ENCODE measurements around the gene HOXA2. TPM values are rescaled to one million over a fixed set of nuclear protein-coding genes. Genes with fewer than 3 reads are reported as not detected.
A peak's percentile ranks its signal among the peaks of the same experiment; 100 is the strongest.

The HOXA2 gene
- total and polyA plus RNA-seq, 2 of the 13 experiments (the other 11 are each of a cell fraction or from before 2014, with no cell fraction given), result 0.22 to 0.29 TPM

DNA sequence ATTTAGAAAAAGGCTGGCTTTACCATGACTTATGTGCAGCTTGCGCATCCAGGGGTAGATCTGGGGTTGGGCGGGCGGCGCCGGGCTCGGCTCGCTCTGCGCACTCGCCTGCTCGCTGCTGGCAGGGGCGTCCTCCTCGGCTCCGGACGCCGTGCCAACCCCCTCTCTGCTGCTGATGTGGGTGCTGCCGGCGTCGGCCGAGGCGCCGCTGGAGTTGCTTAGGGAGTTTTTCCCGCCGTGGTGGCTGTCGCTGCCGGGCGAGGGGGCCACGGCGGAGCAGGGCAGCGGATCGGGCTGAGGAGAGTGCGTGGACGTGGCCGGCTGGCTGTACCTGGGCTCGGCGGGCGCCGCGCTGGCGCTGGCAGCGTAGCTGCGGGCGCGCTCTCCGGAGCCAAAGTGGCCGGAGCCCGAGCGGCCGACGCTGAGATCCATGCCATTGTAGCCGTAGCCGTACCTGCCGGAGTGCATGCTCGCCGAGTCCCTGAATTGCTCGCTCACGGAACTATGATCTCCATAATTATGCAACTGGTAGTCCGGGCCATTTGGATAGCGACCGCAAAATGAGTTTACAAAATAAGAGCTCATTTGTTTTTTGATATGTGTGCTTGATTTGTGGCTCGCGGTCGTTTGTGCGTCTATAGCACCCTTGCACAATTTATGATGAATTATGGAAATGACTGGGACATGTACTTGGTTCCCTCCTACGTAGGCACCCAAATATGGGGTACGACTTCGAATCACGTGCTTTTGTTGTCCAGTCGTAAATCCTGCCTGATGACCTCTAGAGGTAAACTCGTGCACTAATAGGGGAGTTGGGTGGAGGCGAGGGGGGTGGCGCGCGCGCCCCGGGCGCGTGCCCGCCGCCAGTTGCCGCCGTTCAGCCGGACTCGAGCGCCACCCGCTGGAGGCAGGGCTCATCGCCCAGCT lies 40.8 kb upstream of the HOXA2 start, which contains the start of gene HOXA5 (continued):
- TF ChIP-seq HDAC1 (CRISPR knock-in tag; IDR thresholded peaks at IDR 0.05), result peak; percentile 43; the same call in 1 of the 2 replicates
- peak; percentile 40; the same call in 1 of the 2 replicates for TF ChIP-seq IRF2 (CRISPR knock-in tag; IDR thresholded peaks at IDR 0.05)
- TF ChIP-seq, protein P1, sequence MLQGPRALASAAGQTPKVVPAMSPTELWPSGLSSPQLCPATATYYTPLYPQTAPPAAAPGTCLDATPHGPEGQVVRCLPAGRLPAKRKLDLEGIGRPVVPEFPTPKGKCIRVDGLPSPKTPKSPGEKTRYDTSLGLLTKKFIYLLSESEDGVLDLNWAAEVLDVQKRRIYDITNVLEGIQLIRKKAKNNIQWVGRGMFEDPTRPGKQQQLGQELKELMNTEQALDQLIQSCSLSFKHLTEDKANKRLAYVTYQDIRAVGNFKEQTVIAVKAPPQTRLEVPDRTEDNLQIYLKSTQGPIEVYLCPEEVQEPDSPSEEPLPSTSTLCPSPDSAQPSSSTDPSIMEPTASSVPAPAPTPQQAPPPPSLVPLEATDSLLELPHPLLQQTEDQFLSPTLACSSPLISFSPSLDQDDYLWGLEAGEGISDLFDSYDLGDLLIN (CRISPR knock-in tag; IDR thresholded peaks at IDR 0.05; ENCODE audit: borderline replicate concordance), result no peak
- TF ChIP-seq ZNF317 (CRISPR knock-in tag; IDR thresholded peaks at IDR 0.05), result no peak
- TF ChIP-seq POLR2AphosphoS5 (IDR thresholded peaks at IDR 0.05; ENCODE audit: low read depth, low read length), result peak; percentile 34; the same call in 1 of the 2 replicates
- TF ChIP-seq NFYC (CRISPR knock-in tag; IDR thresholded peaks at IDR 0.05), result peak; percentile 54; the same call in 1 of the 2 replicates
- TF ChIP-seq PITX1 (CRISPR knock-in tag; IDR thresholded peaks at IDR 0.05), result no peak
- TF ChIP-seq, protein P2, sequence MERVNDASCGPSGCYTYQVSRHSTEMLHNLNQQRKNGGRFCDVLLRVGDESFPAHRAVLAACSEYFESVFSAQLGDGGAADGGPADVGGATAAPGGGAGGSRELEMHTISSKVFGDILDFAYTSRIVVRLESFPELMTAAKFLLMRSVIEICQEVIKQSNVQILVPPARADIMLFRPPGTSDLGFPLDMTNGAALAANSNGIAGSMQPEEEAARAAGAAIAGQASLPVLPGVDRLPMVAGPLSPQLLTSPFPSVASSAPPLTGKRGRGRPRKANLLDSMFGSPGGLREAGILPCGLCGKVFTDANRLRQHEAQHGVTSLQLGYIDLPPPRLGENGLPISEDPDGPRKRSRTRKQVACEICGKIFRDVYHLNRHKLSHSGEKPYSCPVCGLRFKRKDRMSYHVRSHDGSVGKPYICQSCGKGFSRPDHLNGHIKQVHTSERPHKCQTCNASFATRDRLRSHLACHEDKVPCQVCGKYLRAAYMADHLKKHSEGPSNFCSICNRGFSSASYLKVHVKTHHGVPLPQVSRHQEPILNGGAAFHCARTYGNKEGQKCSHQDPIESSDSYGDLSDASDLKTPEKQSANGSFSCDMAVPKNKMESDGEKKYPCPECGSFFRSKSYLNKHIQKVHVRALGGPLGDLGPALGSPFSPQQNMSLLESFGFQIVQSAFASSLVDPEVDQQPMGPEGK (CRISPR knock-in tag; IDR thresholded peaks at IDR 0.05), result peak; percentile 5; the same call in 1 of the 2 replicates
- TF ChIP-seq CTCF (CRISPR knock-in tag; IDR thresholded peaks at IDR 0.05), result peak; percentile 77
- TF ChIP-seq ZNF83 (CRISPR knock-in tag; IDR thresholded peaks at IDR 0.05; ENCODE audit: borderline replicate concordance), result no peak
- TF ChIP-seq, protein P3, sequence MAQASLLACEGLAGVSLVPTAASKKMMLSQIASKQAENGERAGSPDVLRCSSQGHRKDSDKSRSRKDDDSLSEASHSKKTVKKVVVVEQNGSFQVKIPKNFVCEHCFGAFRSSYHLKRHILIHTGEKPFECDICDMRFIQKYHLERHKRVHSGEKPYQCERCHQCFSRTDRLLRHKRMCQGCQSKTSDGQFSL (CRISPR knock-in tag; IDR thresholded peaks at IDR 0.05), result 0 out of 2 replicates have a peak, but pooled peaks have one; percentile 65
- TF ChIP-seq ZNF235 (CRISPR knock-in tag; IDR thresholded peaks at IDR 0.05; ENCODE audit: borderline replicate concordance), result 0 out of 2 replicates have a peak, but pooled peaks have one; percentile 36
- no peak; the same call in 1 of the 2 replicates for TF ChIP-seq ZSCAN21 (CRISPR knock-in tag; IDR thresholded peaks at IDR 0.05; ENCODE audit: borderline replicate concordance)
- peak; percentile 49 for TF ChIP-seq SALL1 (CRISPR knock-in tag; IDR thresholded peaks at IDR 0.05)
- no peak for TF ChIP-seq ZNF180 (CRISPR knock-in tag; IDR thresholded peaks at IDR 0.05; ENCODE audit: borderline replicate concordance, low read depth)
- peak; percentile 20; the same call in 1 of the 2 replicates for TF ChIP-seq RXRB (CRISPR knock-in tag; IDR thresholded peaks at IDR 0.05; ENCODE audit: borderline replicate concordance)
- TF ChIP-seq NFE2 (CRISPR knock-in tag; IDR thresholded peaks at IDR 0.05), result no peak
- peak; percentile 54; the same call in 1 of the 2 replicates for TF ChIP-seq RARA (CRISPR knock-in tag; IDR thresholded peaks at IDR 0.05)
- peak; percentile 71 for TF ChIP-seq RBFOX2 (IDR thresholded peaks at IDR 0.05; ENCODE audit: low read depth, low read length)
- TF ChIP-seq ZFP90 (CRISPR knock-in tag; IDR thresholded peaks at IDR 0.05; ENCODE audit: borderline replicate concordance), result no peak
- TF ChIP-seq MXD4 (CRISPR knock-in tag; IDR thresholded peaks at IDR 0.05), result no peak

All from HepG2 (cell line).